ENCODE measurements around the gene INHBC. TPM values are rescaled to one million over a fixed set of nuclear protein-coding genes. Genes with fewer than 3 reads are reported as not detected.
A peak's percentile ranks its signal among the peaks of the same experiment; 100 is the strongest.

The INHBC gene
- total RNA-seq, 1 donor from 2014 or later: not detected

DNA sequence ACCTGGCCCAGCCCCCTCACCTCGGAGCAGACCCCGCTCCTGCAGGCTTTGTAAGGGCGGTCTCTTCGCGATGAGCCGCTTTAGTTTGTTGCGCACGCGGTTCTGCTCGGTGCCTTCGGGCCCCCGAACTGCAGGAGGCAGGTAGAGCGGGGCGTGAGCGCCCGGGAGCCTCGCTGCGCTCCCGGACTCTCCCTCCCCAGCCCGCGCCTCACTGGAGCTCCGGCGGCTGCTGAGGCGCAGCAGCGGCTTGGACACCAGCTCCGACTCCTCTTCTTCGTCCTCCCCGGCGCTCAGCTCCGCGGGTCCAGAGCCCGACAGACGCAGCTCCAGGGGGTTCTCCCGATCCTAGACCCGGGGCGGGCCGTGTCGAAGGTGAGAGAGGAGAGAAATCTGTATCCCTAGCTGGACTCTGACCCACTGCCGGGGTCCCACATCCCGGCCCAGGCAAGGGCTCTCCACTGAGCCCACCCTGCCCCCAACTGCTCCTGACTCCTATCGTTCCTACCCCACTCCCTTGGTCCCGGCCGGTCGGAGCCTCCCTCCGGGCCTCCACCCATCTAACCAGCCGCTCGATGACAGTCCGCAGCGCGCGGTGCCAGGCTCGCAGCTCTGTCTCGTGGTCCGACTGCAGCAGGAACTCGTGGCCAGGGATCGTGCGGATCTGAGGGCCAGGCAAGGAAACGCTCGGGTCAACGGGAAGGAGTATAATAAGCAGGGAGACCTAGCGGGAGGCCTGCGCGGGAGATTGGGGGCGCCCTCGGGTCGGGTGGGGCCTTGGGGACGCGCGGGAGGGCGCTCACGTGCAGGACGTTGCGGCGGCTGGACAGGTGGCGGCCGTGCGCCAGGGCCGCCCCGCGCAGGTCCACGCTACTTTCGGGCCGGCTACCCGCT, 40.9 kb downstream of the INHBC start:
- DNase-seq (ENCODE audit: low read depth): no peak
- Histone ChIP-seq H3K36me3 (ENCODE audit: control insufficient read depth, insufficient read depth, low read length) (no peaks in the 10 kb centered on the region), H3K4me3 (ENCODE audit: low read depth, low read length) (peak overlapping the region; percentile 17), H3K27me3 (ENCODE audit: control insufficient read depth, insufficient read depth, low read length) (peaks cover 60% of the 10 kb centered on the region)
- no peak for TF ChIP-seq CTCF (IDR thresholded peaks at IDR 0.05; ENCODE audit: insufficient read depth, low read length, poor library complexity, severe bottlenecking)

DNA sequence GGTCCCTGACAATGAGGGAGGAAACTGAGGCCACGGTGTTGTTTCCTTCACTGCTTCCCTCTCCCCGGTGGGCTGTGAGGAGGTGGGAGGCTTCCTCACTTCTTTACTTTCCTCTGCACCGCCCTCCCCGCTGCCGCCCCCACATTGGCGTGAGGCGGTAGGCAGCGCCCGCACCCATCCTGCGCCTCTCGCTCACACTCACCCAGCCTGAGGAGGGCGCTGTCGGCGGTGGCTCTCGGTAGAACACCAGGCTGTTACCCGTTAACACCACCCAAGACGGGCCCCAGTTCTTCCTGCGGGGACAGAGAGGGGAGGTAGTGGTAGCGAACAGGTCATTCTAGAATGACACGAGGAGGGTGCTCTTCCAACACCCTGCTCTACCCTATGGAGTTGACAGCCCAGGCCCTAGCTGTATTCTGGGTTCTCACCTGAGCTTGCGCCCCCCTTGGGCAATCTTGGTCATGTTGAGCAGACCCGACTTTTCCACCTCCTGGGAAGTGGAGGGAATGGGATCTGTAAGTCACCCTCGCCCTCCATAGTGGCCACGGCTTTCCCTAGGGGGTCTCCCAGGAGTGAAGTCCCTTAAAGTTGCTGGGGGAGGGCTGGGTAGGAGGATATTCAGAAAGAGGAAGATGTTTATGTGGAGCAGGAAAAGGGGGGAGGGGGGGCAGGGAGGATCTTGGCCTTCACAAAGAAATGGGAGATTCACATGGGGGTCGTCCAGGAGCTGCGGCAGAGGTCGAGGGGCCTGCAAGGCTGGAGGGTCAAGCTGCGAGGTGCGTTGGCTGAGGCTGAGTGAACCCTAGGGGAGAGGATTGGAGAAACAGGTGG, 41.8 kb downstream of the INHBC start:
- Histone ChIP-seq H3K36me3 (ENCODE audit: control insufficient read depth, insufficient read depth, low read length) (no peaks in the 10 kb centered on the region), H3K4me3 (ENCODE audit: low read depth, low read length) (no peak overlapping the region), H3K27me3 (ENCODE audit: control insufficient read depth, insufficient read depth, low read length) (peaks cover 56% of the 10 kb centered on the region)
- TF ChIP-seq CTCF (IDR thresholded peaks at IDR 0.05; ENCODE audit: insufficient read depth, low read length, poor library complexity, severe bottlenecking): peak; percentile 39
- no peak for DNase-seq (ENCODE audit: low read depth)

GRCh38 chr12:57476993-57477709, 42.6 kb downstream of the INHBC start:
- no peak for TF ChIP-seq CTCF (IDR thresholded peaks at IDR 0.05; ENCODE audit: insufficient read depth, low read length, poor library complexity, severe bottlenecking)
- DNase-seq (ENCODE audit: low read depth): no peak

GRCh38 chr12:57477710-57478681, 43.4 kb downstream of the INHBC start:
- TF ChIP-seq CTCF (IDR thresholded peaks at IDR 0.05; ENCODE audit: insufficient read depth, low read length, poor library complexity, severe bottlenecking): no peak
- no peak for DNase-seq (ENCODE audit: low read depth)
- Histone ChIP-seq H3K36me3 (ENCODE audit: control insufficient read depth, insufficient read depth, low read length) (no peaks in the 10 kb centered on the region), H3K4me3 (ENCODE audit: low read depth, low read length) (no peak overlapping the region), H3K27me3 (ENCODE audit: control insufficient read depth, insufficient read depth, low read length) (peaks cover 48% of the 10 kb centered on the region)

More at GRCh38 chr12:57476993-57477709, 42.6 kb downstream of the INHBC start:
- Histone ChIP-seq H3K27me3 (ENCODE audit: control insufficient read depth, insufficient read depth, low read length) (peaks cover 53% of the 10 kb centered on the region), H3K36me3 (ENCODE audit: control insufficient read depth, insufficient read depth, low read length) (no peaks in the 10 kb centered on the region), H3K4me3 (ENCODE audit: low read depth, low read length) (no peak overlapping the region)

GRCh38 chr12:57479043-57479375, 44.4 kb downstream of the INHBC start:
- H3K36me3 ChIP-seq (ENCODE audit: control insufficient read depth, insufficient read depth, low read length): no peaks in the 10 kb centered on the region
- no peak for TF ChIP-seq CTCF (IDR thresholded peaks at IDR 0.05; ENCODE audit: insufficient read depth, low read length, poor library complexity, severe bottlenecking)
- peaks cover 42% of the 10 kb centered on the region for H3K27me3 ChIP-seq (ENCODE audit: control insufficient read depth, insufficient read depth, low read length)

More at GRCh38 chr12:57479043-57479375, 44.4 kb downstream of the INHBC start:
- H3K4me3 ChIP-seq (ENCODE audit: low read depth, low read length): no peak overlapping the region
- no peak for DNase-seq (ENCODE audit: low read depth)

Data from kidney epithelial cell (primary cell).